ENCODE results near the gene PTX4.

PTX4 gene

GRCh38 chr16:1524366-1524765 lies 35.6 kb upstream of the PTX4 start:
- no peak overlapping the region for H3K4me3 ChIP-seq (ENCODE audit: low read depth, low read length)
- no peak for DNase-seq (ENCODE audit: low read depth)
- in situ Hi-C loops (cut with HindIII; ENCODE audit: low sequenced_read_pairs) = no loop called here
- no peak for TF ChIP-seq CTCF (IDR thresholded peaks at IDR 0.05; ENCODE audit: low read depth, low read length, missing control alignments)

- TF ChIP-seq CTCF (IDR thresholded peaks at IDR 0.05; ENCODE audit: low read depth, low read length, missing control alignments) = no peak
- H3K4me3 ChIP-seq (ENCODE audit: low read depth, low read length) = no peak overlapping the region
- in situ Hi-C loops (cut with HindIII; ENCODE audit: low sequenced_read_pairs) = no loop called here
- no peak for DNase-seq (ENCODE audit: low read depth)
These were observed 35.0 kb upstream of the PTX4 start for GRCh38 chr16:1523581-1524245.

GRCh38 chr16:1520461-1520860 lies 31.7 kb upstream of the PTX4 start:
- no peak overlapping the region for H3K4me3 ChIP-seq (ENCODE audit: low read depth, low read length)
- in situ Hi-C loops (cut with HindIII; ENCODE audit: low sequenced_read_pairs) = no loop called here
- TF ChIP-seq CTCF (IDR thresholded peaks at IDR 0.05; ENCODE audit: low read depth, low read length, missing control alignments) = no peak
- DNase-seq (ENCODE audit: low read depth) = no peak

- in situ Hi-C loops (cut with HindIII; ENCODE audit: low sequenced_read_pairs) = no loop called here
- no peak for TF ChIP-seq CTCF (IDR thresholded peaks at IDR 0.05; ENCODE audit: low read depth, low read length, missing control alignments)
- H3K4me3 ChIP-seq (ENCODE audit: low read depth, low read length) = no peak overlapping the region
- no peak for DNase-seq (ENCODE audit: low read depth)
These were observed 31.1 kb upstream of the PTX4 start for GRCh38 chr16:1519831-1520230.

- in situ Hi-C loops (cut with HindIII; ENCODE audit: low sequenced_read_pairs) = no loop called here
- no peak for TF ChIP-seq CTCF (IDR thresholded peaks at IDR 0.05; ENCODE audit: low read depth, low read length, missing control alignments)
- no peak overlapping the region for H3K4me3 ChIP-seq (ENCODE audit: low read depth, low read length)
- no peak for DNase-seq (ENCODE audit: low read depth)
These were observed 29.9 kb upstream of the PTX4 start for GRCh38 chr16:1518626-1519135.

GRCh38 chr16:1514507-1514906 lies 25.8 kb upstream of the PTX4 start:
- no peak for TF ChIP-seq CTCF (IDR thresholded peaks at IDR 0.05; ENCODE audit: low read depth, low read length, missing control alignments)
- no peak overlapping the region for H3K4me3 ChIP-seq (ENCODE audit: low read depth, low read length)
- DNase-seq (ENCODE audit: low read depth) = no peak
- in situ Hi-C loops (cut with HindIII; ENCODE audit: low sequenced_read_pairs) = no loop called here
